DMS114 treated with DMSO at 0.1 percent for 48 hours (cell line): Measurements from ENCODE around the gene ARL5A.
A peak's percentile ranks its signal among the peaks of the same experiment; 100 is the strongest.
"Not testable (repeated sequence)": the region's sequence is repeated elsewhere in the genome, so short reads cannot be mapped to it uniquely, and the experiment has no call there.

Source experiments
- DNase-seq: peaks from one replicate; lab custom pipeline; 2025; ENCODE audit not compliant: unreplicated experiment; lab: John Stamatoyannopoulos, UW

Gene ARL5A, protein sequence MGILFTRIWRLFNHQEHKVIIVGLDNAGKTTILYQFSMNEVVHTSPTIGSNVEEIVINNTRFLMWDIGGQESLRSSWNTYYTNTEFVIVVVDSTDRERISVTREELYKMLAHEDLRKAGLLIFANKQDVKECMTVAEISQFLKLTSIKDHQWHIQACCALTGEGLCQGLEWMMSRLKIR

GRCh38 chr2:151828143-151828889 lies at the start of gene ARL5A:
ARL5A (minus strand) TSS chr2:151828421; CDS start chr2:151828176, 245 bp downstream.
- DNase-seq, result peak; percentile 70

- not testable (repeated sequence) for DNase-seq
Observed at GRCh38 chr2:151875631-151876030, 47.4 kb upstream of the ARL5A start.

DNA sequence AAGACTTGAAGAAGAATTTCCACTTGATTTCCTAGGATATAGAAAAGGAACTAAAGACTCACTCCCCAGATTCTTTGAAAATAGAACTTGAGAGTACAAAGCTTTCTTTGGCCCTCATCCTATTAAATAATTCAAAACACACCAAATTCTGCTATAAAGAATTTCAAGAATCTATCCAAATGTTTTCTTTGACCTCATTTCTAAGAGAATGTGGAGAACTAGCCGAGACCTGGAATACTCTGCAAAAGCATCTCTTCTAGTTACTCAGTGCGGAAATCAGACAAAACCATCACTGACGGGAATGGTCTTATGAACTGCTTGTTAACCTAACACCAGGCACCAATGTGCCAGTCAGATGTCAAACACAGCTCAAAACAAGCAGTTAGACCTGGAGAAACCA lies 44.2 kb upstream of the ARL5A start:
- no peak for DNase-seq

DNA sequence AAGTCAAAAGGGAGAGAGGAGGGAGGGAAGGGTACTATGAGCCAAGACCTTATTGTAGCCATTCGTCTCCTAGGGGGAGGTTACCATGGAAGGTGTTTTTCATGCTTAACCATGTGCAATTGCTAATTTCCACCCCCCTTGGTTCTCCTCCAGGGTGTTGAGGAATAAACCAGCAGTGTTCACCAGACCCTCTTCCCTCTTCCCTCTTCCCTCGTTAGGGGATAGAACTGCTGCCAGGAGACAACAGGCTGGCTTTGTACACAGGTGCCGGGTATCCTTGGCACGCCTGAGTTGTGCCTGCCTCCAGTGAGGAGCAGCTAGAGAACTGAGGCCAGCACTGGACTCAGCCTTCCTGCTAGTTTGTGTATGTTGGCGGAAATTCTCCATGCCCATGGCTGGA lies 41.1 kb upstream of the ARL5A start:
- DNase-seq, result no peak

DNA sequence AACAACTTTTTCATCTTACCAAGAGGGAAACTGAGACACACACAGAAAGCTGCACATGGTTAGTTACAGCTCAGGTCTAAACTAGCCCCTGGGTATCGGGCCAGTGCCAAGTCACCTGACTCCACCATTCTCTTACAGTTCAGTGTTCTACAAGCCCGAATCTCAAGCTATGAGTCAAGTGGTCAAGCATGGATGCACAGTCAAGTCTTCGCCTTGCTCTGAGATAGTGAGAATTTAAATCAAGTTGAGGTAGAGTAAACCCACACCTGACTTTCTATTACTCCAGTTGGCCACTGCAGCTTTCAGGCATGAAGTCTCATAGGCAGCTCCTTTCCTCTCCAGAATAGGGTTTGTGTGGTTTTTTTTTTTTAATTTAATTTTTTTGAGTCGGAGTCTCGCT lies 34.5 kb upstream of the ARL5A start:
- no peak for DNase-seq

DNA sequence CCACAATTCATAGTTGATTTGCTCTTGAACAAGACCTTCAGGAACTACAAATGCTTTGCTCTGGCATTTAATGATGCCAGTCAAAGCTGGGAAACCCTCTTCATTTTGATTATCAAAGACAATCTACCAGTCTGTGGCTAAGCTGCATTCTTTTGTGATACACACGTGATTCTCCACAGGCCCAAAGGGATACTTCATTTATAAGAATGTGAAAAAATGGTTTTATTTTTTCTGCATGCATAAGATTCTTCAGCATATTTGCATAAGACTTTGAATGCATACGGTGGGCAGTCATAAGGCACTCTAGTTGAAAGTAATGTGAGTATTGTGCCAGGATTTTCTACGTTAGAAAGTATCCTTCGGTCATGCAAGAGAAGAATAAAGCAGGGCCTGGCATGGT lies 33.0 kb upstream of the ARL5A start:
- DNase-seq, result no peak

GRCh38 chr2:151860613-151861146 lies 32.5 kb upstream of the ARL5A start:
- no peak for DNase-seq

DNA sequence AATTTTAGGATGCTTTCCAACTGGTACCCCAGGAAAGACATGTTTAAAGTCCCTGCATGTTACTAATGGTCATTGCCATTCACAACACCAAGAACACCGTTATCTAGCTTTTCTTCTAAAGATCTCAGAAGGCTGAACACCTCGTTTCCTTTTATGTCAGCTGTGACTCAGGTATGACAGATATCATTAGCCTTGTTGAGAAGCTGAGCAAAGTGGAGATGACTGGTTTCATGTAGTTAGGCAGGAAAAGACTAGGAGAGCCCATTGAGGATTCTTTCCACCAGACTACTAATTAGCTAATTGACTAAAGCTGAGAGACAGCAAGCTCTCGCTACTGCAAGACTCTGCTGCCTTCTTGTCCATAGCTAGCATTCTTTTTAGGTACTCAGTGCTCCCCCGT lies 32.0 kb upstream of the ARL5A start:
- no peak for DNase-seq

- DNase-seq, result no peak
Observed at GRCh38 chr2:151857650-151858049, 29.4 kb upstream of the ARL5A start.

GRCh38 chr2:151855111-151855510 lies 26.9 kb upstream of the ARL5A start:
- no peak for DNase-seq

DNA sequence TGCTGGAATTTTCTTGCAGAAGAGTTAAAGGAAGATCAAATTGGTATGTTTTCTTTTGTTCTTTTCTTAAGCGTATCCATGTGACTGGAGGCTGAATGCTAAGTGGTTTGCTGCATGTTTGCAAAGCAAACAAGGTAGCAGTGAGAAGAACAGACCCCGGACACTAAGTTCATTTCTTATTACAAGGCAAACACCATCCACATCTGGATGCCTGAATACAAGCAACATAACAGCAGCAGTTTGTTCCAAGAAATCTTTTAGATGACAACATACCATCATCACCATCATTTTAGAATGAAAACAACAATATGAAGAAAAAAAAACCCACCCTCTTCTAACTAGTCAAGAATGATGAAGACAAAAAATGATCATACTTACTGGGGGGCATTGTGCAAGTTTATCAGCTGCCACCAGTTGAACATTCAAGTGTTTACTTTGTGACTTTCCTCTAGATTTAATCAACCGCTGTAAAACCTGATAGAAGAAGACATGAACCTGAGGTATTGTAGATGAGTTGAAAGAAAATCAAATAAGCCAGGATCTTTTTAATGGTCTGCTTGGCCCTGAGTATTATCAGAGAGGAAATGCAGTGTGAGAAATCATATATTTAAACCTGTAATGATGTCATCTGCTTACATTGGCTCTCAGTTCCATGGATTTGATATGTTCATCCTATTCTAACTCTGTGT lies 25.0 kb upstream of the ARL5A start:
- no peak for DNase-seq

- no peak for DNase-seq
Observed at GRCh38 chr2:151852260-151853069, 24.2 kb upstream of the ARL5A start.

GRCh38 chr2:151851761-151852160 lies 23.5 kb upstream of the ARL5A start:
- no peak for DNase-seq

DNA sequence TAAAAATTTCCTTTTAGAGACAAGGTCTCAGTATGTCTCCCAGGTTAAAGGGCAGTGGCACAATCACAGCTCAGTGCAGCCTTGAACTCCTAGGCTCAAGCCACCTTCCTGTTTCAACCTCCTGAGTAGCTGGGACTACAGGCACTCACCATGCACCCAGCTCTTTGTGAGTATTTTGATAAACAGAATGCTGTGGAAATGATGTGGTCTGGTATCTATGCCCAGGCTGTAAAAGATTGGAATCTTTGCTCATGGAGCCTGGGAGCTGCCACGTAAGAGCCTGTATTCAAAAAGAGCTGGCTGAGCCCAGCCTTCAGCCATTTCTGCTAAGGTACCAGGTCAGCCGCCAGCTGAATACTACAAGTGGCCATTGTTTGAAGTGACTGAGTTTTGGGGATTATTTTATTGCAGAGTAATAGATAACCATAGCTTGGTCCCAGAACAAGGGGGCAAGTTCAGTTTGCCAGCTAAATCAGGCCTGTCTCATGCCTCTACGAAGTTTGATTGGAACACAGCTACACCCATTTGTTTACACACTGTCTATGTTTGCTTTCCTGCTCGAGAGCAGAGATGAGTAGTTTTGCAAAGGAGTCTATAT lies 21.3 kb upstream of the ARL5A start:
- no peak for DNase-seq

- DNase-seq, result no peak
Observed at GRCh38 chr2:151845884-151846283, 17.7 kb upstream of the ARL5A start.

DNA sequence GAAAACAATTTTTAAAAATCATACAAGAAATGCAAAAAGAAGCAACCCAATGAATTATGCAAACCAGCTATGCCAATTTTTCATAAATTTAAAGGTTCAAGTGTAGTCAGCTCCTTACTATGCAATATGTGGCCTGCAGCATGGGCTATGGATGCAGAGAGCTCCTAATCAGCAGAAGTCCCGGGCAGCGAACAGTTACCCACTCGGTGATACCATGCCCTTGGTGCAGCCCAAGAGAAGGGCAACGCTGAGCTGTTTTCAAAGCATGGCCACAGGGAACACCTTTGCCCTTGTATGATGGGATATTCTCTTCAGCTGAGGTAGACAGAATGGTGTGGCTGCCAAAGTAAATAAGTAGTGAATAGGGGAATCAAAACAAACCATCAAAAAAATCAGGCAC lies 17.3 kb upstream of the ARL5A start:
- no peak for DNase-seq

DNA sequence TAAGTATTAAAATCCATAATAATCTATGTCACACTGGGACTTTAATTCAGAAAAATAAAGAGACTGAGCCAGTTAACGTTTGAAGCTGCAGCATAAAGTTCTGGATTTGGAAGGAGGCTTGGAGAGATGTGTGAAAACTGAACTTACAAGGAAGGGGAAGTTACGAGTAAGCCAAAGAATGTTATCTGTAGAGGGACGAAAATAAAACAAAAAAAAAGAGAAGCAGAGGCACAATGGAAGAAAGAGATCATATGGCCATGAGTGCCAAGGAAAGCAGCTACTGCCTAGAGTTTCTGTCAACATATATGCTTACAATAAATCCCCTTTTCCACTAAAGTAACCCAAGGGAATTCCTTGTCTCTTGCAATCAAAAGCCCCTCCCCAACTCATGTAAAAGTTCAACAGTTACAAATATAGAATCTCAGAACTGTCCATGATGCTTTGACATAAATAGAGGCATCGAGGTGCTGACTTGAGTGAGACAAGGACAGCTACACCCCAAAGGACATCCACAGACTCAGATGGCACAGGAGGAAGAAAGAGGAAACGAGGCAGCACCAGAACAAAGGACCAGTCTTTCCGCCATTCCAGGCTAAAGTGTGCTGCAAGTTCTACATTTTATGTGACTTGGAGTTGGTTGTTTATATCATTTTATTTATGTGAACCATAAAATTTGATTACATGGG lies 16.1 kb upstream of the ARL5A start:
- no peak for DNase-seq

GRCh38 chr2:151843691-151844061 lies 15.5 kb upstream of the ARL5A start:
- no peak for DNase-seq

GRCh38 chr2:151842830-151843690 lies 14.8 kb upstream of the ARL5A start:
- DNase-seq, result no peak
